ENCODE results near the gene RERG.

GRCh38 chr12:15059123-15059522, 162.1 kb downstream of the RERG start:
- TF ChIP-seq CTCF (IDR thresholded peaks at IDR 0.05 in 4 of 5, conservative IDR thresholded peaks at IDR 0.05 in 1 of 5) = no peak
- no peak for TF ChIP-seq POLR2A (IDR thresholded peaks at IDR 0.05)

Data from gastrocnemius medialis (tissue), 4 donors.